KG1 (cell line): Measurements from ENCODE around the gene TAF13.
A peak's percentile ranks its signal among the peaks of the same experiment; 100 is the strongest.

Experiments
- DNase-seq: peaks from one replicate; lab custom pipeline; 2025; lab: John Stamatoyannopoulos, UW

TAF13 gene

DNA sequence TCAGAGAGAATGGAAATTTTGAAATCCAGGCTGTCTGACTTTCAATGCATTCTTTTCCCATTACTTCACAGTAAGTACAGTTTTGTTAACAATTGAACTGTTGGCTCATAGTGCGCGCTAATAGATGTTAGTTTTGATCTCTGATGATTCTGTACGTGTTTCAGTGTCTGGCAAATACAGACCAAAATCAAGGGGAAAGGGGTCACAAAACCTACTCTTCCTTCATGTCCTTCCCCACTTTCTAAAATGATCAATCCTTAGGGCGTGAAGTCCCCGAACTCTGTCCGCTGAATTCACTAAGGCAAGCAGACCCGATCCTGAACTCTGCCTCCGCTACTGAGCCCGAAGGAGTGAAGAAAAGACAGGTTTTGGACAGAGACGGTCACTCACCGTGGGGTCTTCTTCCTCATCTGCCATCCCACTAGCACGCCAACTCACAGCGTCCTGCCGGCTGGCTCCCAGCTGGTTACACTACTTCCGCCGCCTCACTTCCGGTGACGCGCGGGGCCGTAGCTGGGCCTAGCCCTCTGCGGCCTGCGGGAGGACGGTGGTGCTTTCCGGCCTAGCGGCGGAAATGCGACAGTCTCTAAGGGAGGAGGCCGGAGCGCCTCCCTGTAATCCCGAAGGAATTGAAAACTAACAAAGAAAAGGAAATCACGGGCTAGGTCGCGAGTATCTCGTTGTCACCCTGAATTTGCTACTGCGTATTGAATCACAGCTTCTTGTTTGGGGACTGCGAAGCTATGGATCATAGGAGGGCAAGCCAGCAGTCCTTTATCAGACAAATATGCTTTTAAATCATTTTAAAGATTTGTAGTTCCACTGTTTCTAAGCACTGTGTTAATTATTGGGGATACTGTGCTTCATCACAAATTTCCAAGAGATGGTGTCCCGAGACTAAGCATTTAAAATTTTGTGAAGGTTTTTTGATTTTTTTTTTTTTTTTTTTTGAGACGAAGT lies at the start of gene TAF13:
Gene TAF13 (minus strand): TSS at position 473 of the 960 bp plus-strand sequence. CDS start 56 bp downstream, at position 417.
- peak; percentile 70 for DNase-seq

DNA sequence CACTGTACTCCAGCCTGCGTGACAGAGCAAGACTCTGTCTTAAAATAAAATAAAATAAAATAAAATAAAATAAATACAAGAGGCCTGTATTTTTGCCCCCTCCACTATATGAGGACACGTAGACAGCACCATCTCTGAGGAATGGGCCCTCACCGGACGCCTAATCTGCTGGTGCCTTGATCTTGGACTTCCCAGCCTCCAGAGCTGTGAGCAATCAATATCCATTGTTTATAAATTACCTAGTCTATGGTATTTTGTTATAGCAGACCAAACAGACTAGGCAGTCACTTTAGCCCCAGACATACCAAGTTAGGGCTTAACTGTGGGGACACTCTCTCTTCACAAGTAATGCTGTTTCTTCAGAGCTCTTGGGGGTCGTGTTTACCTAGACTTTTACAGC lies 44.6 kb upstream of the TAF13 start:
- DNase-seq = no peak

- DNase-seq = no peak
These were observed 42.3 kb upstream of the TAF13 start for GRCh38 chr1:109118089-109118488.

GRCh38 chr1:109116286-109116685 lies 40.5 kb upstream of the TAF13 start:
- no peak for DNase-seq

DNA sequence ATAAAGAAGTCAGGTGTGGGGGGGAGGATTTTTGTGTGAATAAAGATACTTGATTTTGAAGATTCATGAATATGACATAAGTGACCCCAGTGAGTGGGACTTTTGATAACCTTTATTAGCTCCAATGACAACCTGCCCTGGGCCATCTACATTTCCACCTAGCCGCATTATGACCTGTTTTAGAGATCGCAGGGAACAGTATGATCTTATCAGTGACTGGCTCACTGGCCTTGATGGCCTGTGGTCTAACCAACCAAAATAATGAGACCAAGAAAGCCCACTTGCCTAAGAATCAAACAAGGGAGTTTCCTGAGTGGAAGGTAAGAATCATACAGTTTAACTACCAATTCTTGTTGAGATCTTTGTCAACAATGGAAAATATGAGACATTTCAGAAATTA lies 39.9 kb upstream of the TAF13 start:
- DNase-seq = no peak

GRCh38 chr1:109114342-109114674 lies 38.5 kb upstream of the TAF13 start:
- DNase-seq = no peak

DNA sequence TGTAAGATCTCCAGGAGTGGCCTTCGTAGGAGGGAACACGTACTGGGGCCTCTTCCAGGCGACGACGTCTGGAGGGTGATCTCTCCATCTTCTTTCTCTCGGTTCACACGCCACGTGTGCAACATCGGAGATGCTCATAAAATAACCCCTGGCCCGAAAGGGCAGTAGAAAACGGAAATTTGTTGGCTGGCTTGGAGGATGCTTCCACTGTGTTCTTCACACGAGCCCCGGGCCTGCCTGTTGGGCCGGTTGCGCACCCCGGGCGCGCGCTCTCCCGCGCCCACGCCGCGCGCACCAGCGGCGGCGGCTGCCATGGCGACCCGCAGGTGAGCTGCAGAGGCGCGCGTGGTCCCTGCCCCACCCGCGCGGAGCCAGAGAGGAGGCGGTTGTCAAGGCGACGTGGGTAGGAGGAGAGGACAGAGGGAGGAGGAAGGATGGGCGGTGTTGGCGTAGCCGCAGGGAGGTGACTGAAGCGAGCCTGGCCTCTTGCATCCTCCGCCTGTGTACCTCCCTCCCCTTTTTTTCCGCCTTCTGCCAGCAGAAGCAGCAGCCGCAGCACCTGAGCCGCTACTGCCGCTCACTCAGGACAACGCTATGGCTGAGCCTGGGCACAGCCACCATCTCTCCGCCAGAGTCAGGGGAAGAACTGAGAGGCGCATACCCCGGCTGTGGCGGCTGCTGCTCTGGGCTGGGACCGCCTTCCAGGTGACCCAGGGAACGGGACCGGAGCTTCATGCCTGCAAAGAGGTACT lies 38.0 kb upstream of the TAF13 start, which contains the start of gene ELAPOR1:
Gene ELAPOR1 (plus strand): TSS at position 526 of the 752 bp plus-strand sequence. CDS start 69 bp downstream, at position 595.
- DNase-seq = no peak

- peak; percentile 51 for DNase-seq
These were observed 37.0 kb upstream of the TAF13 start for GRCh38 chr1:109112652-109113285.

DNA sequence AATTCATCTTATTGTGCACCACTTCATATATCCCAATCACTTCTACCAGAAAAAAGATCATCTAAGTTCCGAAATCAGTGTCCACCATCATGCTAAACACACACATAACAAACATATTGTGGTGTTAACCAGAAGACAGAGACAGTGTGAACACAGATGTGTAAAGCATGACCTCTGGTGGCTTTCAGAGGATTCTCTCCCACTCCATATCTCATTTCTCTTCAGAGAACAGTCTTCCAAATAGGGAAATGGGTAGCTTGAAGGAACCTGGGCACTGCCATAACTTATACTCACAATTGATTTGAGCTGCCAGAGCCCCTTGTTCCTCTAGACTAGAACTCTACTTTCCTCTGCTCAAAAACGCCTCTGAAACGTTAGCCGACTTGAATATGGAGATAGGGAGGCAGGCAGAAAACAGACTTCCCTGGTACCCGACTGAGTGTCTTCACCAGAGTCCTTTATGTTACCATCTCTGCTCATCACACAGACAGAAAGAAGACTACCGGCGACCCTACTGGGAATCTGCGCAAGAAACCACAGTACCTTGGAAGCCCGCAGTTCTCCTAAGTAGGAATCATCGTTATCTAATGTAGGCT lies 36.4 kb upstream of the TAF13 start:
- DNase-seq = no peak

DNA sequence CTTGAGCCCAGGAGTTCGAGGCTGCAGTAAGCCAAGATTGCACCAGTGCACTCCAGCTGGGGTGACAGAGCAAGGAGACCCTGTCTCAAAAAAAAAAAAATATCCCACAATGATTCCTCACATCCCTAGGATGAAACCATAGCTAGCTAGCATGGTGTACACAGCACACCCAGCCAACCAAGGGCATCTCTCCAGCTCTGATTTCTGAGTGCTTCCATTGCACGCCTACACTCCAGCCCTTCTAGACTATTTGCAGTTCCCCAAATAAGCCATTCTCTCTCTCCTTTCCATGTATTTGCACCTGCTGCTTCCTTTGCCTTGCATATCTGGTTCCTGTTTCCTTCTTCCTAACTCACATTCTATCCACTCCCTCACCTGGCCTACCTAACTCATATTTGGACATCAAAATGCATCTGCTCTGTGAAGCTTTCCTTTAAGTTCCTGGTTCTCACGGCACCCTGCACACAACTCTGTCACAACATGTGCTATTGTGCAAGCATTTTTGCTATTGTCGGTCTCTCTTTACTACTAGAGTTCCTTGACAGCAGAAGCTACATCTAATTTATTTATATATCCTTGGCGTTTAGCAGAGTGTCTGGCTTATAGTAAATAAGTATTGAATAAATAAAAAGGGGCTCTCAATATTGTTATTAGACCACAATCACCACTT lies 35.7 kb upstream of the TAF13 start:
- no peak for DNase-seq

DNA sequence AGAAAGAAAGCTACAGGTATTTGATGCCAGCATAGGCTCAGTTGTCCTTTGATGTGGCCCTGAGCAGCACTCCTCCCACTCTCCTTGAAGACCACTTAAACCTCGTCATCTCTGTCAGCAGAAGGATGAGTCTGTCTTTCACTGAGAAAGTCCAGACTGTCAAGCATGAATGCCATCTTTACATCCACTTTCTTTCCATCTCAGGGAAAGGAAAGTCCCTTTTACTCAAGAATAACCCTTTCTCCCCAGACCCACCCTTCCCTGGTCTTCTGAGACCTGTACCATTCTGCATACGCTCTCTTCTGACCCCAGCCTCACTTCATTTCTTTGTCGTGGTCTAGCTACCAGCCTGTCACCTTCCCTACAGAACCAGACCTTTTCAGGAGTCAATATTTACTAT lies 34.1 kb upstream of the TAF13 start:
- DNase-seq = no peak

DNA sequence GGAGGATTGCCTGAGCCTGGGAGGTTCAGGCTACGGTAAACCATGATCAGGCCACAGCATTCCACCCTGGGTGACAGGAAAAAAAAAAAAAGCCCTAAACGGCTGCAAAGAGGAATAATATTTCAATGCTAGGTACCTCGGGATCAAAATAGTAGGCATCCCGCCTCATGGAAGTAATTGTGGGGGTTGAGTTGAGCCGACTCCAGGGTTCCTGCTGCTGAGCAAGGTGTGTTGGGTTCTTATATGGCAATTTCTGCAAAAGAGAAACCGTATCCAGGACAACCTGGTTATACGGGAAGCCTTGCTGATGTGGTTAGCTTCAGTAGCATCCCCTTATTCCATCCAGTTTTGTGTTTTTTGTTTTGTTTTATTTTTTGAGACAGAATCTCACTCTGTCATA lies 32.0 kb upstream of the TAF13 start:
- no peak for DNase-seq

- no peak for DNase-seq
These were observed 30.1 kb upstream of the TAF13 start for GRCh38 chr1:109105881-109106280.

DNA sequence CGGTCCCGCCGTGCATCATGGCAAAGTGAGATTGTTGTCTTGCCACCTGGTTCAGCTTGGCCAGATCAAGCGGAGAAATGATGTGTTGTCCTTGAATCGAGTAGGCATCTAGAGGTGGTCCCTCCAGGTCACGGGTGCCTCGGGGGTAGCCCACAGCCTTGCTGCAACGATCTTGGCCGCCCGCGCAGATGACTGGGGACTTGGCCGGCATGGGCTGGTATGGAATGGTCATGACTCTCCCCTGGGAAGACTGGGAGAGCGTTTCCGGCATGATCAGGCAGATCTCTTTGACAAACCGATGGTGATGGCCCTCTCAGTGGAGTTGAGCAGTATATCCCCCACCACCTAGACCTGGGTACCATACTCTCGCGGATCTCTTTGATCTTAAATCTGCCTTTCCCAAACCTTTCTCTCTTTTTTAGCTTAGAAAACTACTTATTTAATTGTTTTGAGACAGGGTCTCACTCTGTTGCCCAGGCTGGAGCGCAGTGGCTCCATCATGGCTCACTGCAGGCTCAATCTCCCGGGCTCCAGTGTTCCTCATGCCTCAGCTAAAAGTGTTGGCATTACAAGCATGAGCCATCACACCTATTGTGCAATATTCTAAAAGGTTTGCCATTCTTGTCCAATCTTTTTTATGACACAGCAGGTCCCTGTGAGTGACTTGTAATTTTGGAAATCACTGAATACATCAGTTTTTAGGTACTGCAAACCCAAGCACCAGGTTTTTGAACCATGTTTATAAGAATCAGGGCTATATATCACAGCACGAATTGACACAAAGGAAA lies 28.8 kb upstream of the TAF13 start:
- no peak for DNase-seq

- DNase-seq = peak; percentile 90
These were observed 24.4 kb upstream of the TAF13 start for GRCh38 chr1:109099938-109100773.

DNA sequence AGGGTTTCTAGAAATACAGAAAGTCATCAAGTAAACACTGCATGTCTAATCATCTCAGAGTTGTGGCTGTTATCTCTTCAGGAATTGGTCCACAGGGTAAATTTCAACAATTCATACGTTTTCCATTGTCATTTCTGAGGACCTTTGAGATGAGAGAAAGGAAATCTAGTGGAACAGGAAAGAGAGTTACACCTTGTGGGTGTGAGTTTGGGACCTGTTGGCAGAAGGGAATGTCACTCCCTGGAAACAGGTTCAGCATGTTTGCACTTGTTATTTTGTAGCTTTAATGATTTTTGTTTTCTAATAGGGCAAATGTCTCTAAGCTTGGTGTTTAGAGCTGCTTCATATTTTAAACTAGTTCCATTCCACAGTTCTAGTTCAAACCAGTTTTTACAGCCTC lies 20.3 kb upstream of the TAF13 start:
- DNase-seq = no peak

DNA sequence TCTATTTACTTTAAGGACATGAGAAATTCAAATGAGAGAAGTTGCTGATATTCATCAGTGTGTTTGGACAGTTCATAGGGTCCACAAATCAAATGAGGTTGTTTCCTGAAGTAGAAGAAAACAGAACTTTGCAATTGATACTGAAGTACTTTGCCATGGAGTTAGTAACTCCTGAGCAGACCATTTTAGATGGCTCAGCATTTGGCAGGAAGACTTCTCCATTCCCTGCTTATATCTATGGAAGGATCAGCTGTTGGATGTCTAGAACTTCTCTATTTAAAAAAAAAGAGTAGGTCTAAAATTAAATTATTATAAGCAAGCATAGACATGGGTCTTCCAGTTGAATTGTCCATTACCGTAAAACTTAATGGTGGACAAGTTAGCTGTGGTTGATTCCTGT lies 19.8 kb upstream of the TAF13 start:
- no peak for DNase-seq

GRCh38 chr1:109094871-109095270 lies 19.1 kb upstream of the TAF13 start:
- no peak for DNase-seq

- no peak for DNase-seq
These were observed 18.6 kb upstream of the TAF13 start for GRCh38 chr1:109094377-109094803.

GRCh38 chr1:109091839-109092193 lies 16.0 kb upstream of the TAF13 start:
- no peak for DNase-seq
